Colonic mucosa (tissue), 4 donors: Measurements from ENCODE around the gene LHFPL3. TPM values are rescaled to one million over a fixed set of nuclear protein-coding genes. Genes with fewer than 3 reads are reported as not detected.

Source experiments
- DNase-seq: peaks from one replicate; pipeline ENCODE4 v3.0.0-alpha.2; 2020
- H3K27ac ChIP-seq: fragments of 200-600 bp; one replicate; pipeline ENCODE4 v1.8.0; 2021
- H3K27me3 ChIP-seq: fragments of 200-600 bp; one replicate; pipeline ENCODE4 v1.8.0; 2021
- H3K36me3 ChIP-seq: fragments of 200-600 bp; one replicate; pipeline ENCODE4 v1.8.0; 2021
- H3K4me1 ChIP-seq: fragments of 200-600 bp; one replicate; pipeline ENCODE4 v1.8.0; 2021; ENCODE audit warnings: mild to moderate bottlenecking
- H3K4me3 ChIP-seq: fragments of 200-600 bp; one replicate; pipeline ENCODE4 v1.8.0; 2021
- H3K9ac ChIP-seq, 2 donors: one replicate each; pipeline ENCODE4 v1.7.0; 2013; ENCODE audit warnings: control low read depth in 2 of 2, low read depth in 2 of 2, low read length in 2 of 2
- H3K9me3 ChIP-seq: fragments of 200-600 bp; one replicate; pipeline ENCODE4 v1.8.0; 2021
- intact Hi-C: fragments of 100-400 bp; cut with DNase I; formaldehyde crosslinking; loops from one replicate; pipeline ENCODE4 v1.14.1; 2022
- total RNA-seq, 2 donors: library from RNA; stranded (reverse); fragmentation: NEBNext Ultra II Directional in 1 of 2; extraction: Animal tissue kit (Norgen Biotek cat#: 25700) in 1 of 2; gene quantifications; one replicate each; pipeline ENCODE4 v1.2.1, GENCODE V29; 2021
- TF ChIP-seq, protein P1 (sequence below): fragments of 200-600 bp; IDR thresholded peaks from one replicate; pipeline ENCODE4 v1.8.0; 2022; ENCODE audit warnings: antibody characterized with exemption, mild to moderate bottlenecking
- donor health status: healthy.
- donor health status: DM: no; HTN: no; CAD: no.
- donor health status: DM: no; HTN: no; CAD: no.

Gene LHFPL3
- total RNA-seq, 2 donors from 2014 or later, result 0.12 to 0.27 TPM

DNA sequence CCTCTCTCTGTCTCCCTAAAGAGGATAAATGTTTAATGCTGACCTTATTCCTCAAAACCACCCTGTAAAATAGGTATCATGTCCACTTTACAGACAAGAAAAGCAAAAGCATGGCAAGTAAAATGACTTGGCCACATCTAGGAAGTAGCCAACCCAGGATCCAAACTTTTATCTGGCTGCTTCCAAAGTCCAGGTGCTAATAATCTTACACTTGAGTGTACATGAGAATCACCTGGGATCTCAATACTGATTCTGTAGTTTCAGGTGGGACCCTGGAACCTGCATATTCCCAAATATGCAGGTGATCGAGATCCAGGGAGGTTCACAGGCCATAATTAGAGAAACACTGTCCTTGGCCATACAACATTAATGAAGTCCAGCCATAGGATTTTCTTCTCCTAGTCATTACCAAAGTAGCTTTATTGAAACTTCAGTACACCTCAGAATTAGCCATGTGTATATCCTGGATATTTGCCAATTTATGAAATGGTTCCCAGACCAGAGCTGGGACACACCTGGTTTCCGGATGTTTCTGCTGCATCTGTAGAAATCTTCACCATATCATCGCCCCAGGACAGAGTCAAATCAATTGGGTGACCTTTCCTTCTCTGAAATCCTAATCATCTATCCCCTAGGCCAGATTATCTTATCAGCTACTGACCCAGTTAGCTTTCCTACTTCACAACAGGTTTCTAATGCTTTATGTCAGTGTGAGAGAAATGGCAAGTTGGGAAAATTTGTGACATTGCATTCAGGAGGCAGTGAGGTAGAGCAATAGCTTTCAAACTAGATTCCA is 566.5 kb downstream of the LHFPL3 start:
- Histone ChIP-seq H3K4me3 (no peak overlapping the region), H3K27me3 (no peaks in the 10 kb centered on the region), H3K9ac (no peak overlapping the region), H3K36me3 (no peaks in the 10 kb centered on the region), H3K27ac (no peak overlapping the region), H3K4me1 (no peaks in the 10 kb centered on the region), H3K9me3 (no peaks in the 10 kb centered on the region)
- intact Hi-C loops, result no loop called here
- DNase-seq, result no peak
- TF ChIP-seq, protein P1, sequence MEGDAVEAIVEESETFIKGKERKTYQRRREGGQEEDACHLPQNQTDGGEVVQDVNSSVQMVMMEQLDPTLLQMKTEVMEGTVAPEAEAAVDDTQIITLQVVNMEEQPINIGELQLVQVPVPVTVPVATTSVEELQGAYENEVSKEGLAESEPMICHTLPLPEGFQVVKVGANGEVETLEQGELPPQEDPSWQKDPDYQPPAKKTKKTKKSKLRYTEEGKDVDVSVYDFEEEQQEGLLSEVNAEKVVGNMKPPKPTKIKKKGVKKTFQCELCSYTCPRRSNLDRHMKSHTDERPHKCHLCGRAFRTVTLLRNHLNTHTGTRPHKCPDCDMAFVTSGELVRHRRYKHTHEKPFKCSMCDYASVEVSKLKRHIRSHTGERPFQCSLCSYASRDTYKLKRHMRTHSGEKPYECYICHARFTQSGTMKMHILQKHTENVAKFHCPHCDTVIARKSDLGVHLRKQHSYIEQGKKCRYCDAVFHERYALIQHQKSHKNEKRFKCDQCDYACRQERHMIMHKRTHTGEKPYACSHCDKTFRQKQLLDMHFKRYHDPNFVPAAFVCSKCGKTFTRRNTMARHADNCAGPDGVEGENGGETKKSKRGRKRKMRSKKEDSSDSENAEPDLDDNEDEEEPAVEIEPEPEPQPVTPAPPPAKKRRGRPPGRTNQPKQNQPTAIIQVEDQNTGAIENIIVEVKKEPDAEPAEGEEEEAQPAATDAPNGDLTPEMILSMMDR, result no peak

DNA sequence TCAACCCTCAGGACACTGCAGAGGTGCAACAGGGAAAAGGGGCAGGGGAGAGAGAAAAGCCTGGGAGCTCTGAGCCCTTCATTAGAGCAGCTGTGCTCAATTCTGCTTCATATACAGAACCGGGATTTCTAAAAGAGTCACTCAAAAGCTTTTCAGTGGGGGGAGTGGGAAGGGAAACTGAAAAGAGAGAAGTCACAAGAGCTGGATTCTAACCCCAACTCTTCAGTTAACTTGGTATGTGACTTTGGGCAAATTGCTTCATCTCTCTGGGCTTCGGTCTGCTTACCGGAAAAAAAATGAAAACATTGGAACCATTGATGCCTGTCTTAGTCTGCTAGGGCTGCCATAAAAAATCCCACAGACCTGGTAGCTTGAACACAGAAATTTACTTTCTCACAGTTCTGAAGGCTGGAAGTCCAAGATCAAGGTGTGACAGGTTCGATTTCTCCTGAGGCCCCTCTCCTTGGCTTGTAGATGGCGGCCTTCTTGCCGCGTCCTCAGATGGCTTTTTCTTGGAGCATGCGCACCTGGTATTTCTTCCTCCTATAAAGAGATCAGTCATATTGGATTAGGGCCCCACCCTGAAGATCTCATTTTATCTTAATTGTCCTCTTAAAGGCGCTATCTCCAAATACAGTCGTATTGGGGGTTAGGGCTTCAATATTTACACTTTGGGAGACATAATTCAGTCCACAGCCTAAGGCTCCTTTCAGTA is 567.3 kb downstream of the LHFPL3 start:
- TF ChIP-seq, protein P1, result no peak
- DNase-seq, result no peak
- Histone ChIP-seq H3K4me1 (no peaks in the 10 kb centered on the region), H3K27ac (no peak overlapping the region), H3K36me3 (no peaks in the 10 kb centered on the region), H3K9me3 (no peaks in the 10 kb centered on the region), H3K4me3 (no peak overlapping the region), H3K27me3 (no peaks in the 10 kb centered on the region), H3K9ac (no peak overlapping the region)
- intact Hi-C loops, result no loop called here

DNA sequence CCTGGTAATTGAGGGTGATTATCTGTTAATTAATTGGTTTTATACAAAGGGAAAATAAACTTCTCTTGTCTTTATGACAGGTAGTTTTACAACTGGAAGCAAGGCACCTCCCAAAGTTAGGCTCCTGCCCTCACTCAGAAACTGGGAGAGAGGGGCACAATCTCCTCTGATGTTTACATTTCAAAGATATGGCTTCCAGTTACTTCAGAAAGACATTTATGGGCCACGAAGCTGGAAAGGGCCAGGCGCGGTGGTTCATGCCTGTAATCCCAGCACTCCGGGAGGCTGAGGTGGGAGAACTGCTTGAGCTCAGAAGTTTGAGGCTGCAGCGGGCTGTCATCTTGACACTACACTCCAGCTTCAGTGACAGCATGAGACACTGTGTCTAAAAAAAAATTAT is 570.0 kb downstream of the LHFPL3 start:
- no peaks in the 10 kb centered on the region for H3K4me1 ChIP-seq
- DNase-seq, result no peak
- TF ChIP-seq, protein P1, result no peak
- H3K9me3 ChIP-seq, result no peaks in the 10 kb centered on the region
- intact Hi-C loops, result no loop called here
- no peak overlapping the region for H3K4me3 ChIP-seq
- H3K27me3 ChIP-seq, result no peaks in the 10 kb centered on the region
- no peaks in the 10 kb centered on the region for H3K36me3 ChIP-seq
- H3K27ac ChIP-seq, result no peak overlapping the region
- no peak overlapping the region for H3K9ac ChIP-seq

DNA sequence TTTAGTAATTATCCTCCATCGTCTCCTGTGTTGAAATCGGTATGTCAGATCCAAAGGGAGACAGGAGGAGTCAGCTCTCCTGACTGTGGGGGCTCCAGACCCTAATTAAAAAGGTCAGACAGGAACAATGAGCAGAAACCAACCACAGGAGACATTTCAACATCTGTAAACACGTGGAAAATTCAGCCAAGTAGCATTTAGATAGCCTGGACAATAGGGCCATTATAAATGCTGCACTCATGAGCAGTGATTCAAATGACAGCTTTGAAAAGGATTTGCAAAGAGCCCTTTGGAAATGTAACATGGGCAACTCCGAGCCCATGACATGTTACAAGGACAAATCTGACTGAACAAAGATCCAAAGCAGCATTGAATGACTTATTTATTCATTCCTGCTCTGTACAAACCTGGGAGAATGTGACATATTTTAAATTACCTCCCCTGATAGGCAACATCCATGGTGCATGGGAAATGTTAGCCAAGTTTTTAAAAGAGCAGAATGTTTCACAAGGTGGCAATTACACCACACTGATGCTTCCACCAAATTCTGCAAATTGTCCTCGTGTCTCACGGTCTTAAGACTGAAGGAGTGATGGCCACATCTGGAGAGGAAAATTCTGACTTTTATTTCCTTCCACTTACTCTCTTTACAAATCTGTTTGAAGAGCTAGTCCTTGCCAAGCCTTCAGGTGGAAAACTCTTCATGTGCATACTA is 572.3 kb downstream of the LHFPL3 start:
- no peaks in the 10 kb centered on the region for H3K9me3 ChIP-seq
- no peak overlapping the region for H3K9ac ChIP-seq
- no peak overlapping the region for H3K27ac ChIP-seq
- H3K36me3 ChIP-seq, result no peaks in the 10 kb centered on the region
- TF ChIP-seq, protein P1, result no peak
- no peak overlapping the region for H3K4me3 ChIP-seq
- intact Hi-C loops, result no loop called here
- no peaks in the 10 kb centered on the region for H3K27me3 ChIP-seq
- DNase-seq, result no peak
- no peaks in the 10 kb centered on the region for H3K4me1 ChIP-seq

DNA sequence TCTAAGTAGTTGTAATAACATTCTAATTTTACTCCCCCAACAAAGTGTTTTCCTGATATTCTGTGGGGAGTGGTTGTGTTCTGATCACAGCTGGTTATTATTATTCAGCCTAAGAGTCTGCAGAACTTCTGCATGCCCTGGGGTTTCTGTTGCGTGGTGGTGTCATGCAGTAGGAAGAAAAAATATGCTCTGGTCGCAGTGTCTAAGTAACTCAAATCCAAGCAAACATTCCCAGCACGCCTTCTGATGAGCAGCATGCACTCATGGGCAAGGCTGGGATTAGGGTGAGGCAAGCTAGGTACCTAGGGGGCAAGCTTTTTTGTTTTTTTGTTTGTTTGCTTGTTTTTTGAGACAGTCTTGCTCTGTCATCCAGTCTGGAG is 572.8 kb downstream of the LHFPL3 start:
- no peaks in the 10 kb centered on the region for H3K36me3 ChIP-seq
- H3K9ac ChIP-seq, result no peak overlapping the region
- no peaks in the 10 kb centered on the region for H3K9me3 ChIP-seq
- no peak overlapping the region for H3K27ac ChIP-seq
- no peaks in the 10 kb centered on the region for H3K4me1 ChIP-seq
- TF ChIP-seq, protein P1, result no peak
- intact Hi-C loops, result no loop called here
- H3K4me3 ChIP-seq, result no peak overlapping the region
- DNase-seq, result no peak
- H3K27me3 ChIP-seq, result no peaks in the 10 kb centered on the region
